Uterus (tissue), 2 donors: ENCODE data around the gene DCBLD1.

Source experiments
- CTCF ChIP-seq, 4 experiments: fragments of 200-600 bp in 2 of 4; fragments of 450-650 bp in 2 of 4; sonication (generic) in 2 of 4; IDR thresholded peaks; one replicate each; pipeline ENCODE4 v1.5.1; 2016 to 2019; ENCODE audit warnings: antibody characterized with exemption in 4 of 4, mild to moderate bottlenecking in 2 of 4, moderate library complexity in 1 of 4
- POLR2A ChIP-seq, 2 donors: fragments of 450-650 bp; IDR thresholded peaks; one replicate each; pipeline ENCODE4 v1.6.1; 2016; ENCODE audit warnings: antibody characterized with exemption in 2 of 2, mild to moderate bottlenecking in 1 of 2, moderate library complexity in 1 of 2

GRCh38 chr6:117557951-117558350 is 75.5 kb downstream of the DCBLD1 start:
- TF ChIP-seq CTCF (IDR thresholded peaks at IDR 0.05) (no peak), POLR2A (IDR thresholded peaks at IDR 0.05) (no peak)
